ENCODE measurements around the gene DARS2.
"Not testable (repeated sequence)": the region's sequence is repeated elsewhere in the genome, so short reads cannot be mapped to it uniquely, and the experiment has no call there.

DARS2 gene, protein sequence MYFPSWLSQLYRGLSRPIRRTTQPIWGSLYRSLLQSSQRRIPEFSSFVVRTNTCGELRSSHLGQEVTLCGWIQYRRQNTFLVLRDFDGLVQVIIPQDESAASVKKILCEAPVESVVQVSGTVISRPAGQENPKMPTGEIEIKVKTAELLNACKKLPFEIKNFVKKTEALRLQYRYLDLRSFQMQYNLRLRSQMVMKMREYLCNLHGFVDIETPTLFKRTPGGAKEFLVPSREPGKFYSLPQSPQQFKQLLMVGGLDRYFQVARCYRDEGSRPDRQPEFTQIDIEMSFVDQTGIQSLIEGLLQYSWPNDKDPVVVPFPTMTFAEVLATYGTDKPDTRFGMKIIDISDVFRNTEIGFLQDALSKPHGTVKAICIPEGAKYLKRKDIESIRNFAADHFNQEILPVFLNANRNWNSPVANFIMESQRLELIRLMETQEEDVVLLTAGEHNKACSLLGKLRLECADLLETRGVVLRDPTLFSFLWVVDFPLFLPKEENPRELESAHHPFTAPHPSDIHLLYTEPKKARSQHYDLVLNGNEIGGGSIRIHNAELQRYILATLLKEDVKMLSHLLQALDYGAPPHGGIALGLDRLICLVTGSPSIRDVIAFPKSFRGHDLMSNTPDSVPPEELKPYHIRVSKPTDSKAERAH

DNA sequence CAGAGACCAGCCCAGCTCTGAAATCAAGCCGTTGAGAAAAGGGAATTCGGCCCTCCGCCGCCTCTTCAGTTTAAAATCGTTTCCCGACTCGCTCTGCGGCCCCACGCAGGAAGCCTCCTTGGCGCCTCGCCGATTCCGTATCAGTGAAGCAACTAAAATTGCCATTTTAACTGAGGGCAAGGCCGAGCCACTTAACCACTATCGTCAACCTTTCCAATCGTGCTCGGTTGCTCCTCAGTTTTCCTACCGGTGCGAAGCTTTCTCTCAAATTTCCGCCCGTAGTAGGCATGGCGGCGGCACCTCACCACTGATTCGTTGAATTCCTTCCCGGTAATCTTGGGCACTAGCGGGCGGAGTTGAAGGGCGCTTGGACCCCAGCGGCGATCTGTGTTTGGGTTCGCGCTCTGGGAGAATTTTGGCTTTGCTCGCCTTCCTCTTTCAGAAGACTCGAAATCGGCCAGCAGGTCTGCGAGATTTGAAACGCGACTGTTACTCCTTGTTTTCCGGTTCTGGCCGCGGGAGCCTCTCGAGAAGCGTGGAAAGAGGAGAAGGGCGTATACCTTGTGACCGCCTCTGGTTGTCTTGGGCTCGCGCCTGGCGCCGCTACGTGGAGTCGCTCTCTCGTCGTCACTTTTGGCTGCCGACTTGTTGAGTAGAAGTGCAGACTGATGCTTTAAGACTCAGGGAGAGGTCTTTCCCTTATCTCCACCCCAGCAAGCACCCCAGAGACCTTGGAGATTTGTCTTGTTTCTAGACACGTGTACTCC lies at the start of gene DARS2, which contains the start of gene CENPL:
TSS of gene DARS2 (plus strand) at position 359 of the 767 bp plus-strand sequence. CDS start 557 bp downstream, outside the sequence.
TSS of gene CENPL (minus strand) at position 569 of the 767 bp plus-strand sequence. CDS start 13,584 bp downstream, outside the sequence.
- peak; percentile 98 for DNase-seq (ENCODE audit: low read depth, low spot score)

DNA sequence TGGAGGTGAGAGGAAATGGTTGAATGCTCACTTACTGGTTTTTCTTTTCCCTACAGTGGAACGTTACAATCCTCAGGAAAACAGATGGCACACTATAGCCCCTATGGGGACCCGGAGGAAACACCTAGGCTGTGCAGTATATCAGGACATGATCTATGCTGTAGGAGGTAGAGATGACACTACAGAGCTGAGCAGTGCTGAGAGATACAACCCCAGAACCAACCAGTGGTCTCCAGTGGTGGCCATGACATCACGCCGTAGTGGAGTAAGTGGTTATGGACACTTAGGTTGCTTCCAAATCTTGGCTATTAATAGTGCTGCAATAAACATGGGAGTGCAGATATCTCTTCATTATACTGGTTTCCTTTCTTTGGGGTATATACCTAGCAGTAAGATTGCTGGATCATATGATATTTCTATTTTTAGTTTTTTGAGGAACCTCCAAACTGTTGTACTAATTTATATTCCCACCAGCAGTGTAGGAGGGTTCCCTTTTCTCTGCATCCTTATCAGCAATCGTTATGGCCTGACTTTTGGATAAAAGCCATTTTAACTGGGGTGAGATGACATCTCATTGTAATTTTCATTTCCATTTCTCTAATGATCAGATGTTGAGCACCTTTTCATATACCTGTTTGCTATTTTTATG lies 48.8 kb upstream of the DARS2 start:
- DNase-seq (ENCODE audit: low read depth, low spot score) = no peak

DNA sequence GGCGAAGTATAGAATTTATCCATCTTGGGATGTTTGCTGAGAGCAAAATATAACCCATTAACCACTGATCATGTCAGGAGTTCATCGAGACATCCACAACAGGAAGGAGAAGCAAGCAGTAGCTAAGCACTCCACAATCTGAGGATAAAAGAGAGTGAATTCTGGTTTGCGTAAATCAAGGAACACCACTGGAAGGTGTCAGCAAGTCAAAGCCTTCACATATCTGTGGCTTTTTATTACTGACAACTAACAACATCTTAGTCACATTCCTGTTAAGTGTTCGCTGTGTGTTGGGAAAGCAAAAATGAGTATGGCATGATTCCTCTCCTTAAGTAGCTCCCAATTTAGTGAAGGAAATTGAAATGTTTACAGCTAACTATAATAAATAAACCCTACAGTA lies 44.5 kb upstream of the DARS2 start:
- no peak for DNase-seq (ENCODE audit: low read depth, low spot score)

DNA sequence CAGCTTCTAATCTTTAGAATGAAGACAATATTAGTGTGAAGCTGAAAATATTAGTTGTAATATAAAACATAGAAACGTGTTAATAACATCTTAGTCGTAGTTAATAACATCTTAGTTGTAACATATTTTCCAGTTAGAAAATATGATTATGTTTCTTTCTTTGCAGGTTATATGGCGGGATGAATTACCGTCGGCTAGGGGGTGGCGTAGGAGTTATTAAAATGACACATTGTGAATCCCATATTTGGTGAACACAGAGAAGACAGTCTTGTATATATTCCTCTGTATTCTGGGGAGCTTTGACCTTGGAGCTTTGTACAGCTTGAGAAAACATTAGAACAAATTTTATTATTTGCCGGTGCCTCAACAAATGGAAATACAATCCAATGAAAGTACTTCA lies 39.5 kb upstream of the DARS2 start:
- DNase-seq (ENCODE audit: low read depth, low spot score) = no peak

DNA sequence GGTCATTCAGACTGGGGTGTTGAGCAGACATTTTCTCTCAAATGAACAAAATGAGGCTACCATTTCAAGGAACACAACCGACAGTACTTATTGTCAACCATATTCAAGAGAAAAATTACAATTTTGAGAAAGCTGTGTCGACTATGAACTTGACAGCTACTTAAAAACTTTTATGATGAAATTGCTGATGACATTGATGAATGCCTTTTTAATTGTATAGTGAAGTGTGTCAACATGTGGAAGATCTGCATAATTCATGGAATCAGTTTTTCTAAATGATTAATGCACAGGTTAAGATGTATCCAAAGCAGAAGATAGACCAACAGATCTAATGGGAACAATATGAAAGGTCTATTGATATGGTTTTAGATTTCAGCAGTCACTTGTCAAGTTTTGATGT lies 34.6 kb upstream of the DARS2 start:
- no peak for DNase-seq (ENCODE audit: low read depth, low spot score)

DNA sequence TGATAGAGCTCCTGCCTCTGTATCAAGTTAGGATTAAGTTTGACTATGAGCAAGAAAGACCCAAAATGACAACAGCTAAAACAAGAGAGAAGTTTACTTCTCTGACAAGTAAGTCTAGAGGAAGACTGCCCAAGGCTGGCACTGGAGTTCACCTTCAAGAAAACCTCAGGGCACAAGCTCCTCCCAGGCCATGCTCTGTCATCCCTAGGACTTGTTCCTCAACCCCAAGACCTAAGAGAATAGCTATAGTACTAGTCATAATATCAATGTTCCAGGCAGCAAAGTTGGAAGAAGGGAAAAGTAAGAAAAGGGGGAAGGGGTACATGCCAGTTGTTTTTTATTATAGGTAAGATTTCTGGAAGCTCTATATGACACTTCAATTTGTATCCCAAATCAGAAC lies 26.4 kb upstream of the DARS2 start:
- no peak for DNase-seq (ENCODE audit: low read depth, low spot score)

DNA sequence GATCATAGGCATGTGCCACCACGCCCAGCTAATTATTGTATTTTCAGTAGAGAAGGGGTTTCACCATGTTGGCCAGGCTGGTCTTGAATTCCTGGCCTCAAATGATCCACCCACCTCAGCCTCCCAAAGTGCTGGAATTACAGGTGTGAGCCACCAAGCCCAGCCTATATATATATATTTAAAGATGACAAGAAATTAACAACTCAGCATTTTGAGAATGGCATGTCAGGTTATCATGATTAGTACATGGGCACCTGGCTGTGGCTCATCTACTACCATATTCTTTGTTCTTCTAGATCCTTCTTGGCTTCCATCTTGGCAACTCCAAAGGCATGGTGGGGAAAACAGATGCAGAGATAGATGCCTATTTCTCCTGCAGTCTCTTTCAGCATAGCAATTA lies 24.5 kb upstream of the DARS2 start:
- not testable (repeated sequence) for DNase-seq (ENCODE audit: low read depth, low spot score)

DNA sequence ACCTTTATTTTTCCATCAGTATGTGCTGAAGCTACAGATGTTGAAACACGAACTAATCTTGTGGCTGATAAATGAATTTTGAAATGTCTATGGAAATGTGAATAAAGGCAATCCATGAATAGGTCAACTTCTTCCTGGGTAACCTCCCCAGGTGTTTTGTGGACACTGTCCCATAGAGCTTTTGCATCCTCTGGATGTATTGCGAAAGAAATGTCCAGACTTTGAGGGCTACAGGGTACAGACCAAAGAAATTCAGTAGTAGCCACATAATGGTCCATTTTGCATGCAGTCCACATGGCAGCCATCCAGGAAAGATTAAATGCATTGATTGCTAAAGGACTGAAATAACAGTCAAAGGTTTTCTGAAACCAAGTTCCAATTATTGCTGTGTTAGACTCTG lies 21.5 kb upstream of the DARS2 start:
- DNase-seq (ENCODE audit: low read depth, low spot score) = no peak

DNA sequence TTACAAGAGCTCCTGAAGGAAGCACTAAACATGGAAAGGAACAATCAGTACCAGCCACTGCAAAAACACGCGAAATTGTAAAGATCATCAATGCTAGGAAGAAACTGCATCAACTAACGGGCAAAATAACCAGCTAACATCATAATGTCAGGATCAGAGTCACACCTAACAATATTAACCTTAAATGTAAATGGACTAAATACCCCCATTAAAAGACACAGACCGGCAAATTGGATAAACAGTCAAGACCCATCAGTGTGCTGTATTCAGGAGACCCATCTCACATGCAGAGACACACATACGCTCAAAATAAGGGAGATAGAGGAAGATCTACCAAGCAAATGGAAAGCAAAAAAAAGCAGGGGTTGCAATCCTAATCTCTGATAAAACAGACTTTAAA lies 10.8 kb upstream of the DARS2 start:
- DNase-seq (ENCODE audit: low read depth, low spot score) = not testable (repeated sequence)

DNA sequence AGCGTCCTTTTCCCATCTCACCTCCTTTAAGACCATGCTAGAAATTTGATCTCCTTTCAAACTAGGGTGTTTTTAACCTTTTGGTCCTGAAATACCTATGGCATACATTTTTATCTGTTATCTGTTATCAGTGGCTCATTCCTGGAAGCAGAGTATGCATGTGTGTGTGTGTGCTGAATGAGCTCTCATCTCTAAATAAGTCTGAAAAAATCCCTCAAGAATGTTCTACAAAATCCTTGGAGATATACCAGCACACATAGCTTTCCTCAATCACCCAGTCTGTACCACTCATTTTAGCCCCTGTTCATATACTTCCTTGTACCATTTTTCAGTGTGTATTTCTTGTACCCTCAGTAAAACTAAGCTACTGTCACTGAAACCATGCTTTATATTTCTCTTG lies 6.0 kb upstream of the DARS2 start:
- DNase-seq (ENCODE audit: low read depth, low spot score) = no peak

DNA sequence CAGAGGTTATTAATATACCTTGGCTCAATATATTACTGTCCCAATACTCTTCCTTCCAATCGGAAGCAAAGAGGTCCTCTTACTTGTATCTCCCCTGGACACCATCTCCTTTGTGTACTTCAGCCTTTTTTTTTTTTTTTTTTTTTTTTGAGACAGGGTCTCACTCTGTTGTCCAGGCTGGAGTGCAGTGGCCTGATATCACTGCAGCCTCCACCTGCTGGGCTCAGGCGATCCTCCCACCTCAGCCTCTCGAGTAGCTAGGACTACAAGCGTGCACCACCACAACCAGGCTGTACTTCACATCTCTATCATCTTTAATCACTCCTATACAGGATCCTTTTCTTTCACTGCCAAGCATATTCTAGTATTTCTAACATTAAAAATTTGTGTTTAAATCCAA lies 2.8 kb upstream of the DARS2 start:
- peak; percentile 1 for DNase-seq (ENCODE audit: low read depth, low spot score)

DNA sequence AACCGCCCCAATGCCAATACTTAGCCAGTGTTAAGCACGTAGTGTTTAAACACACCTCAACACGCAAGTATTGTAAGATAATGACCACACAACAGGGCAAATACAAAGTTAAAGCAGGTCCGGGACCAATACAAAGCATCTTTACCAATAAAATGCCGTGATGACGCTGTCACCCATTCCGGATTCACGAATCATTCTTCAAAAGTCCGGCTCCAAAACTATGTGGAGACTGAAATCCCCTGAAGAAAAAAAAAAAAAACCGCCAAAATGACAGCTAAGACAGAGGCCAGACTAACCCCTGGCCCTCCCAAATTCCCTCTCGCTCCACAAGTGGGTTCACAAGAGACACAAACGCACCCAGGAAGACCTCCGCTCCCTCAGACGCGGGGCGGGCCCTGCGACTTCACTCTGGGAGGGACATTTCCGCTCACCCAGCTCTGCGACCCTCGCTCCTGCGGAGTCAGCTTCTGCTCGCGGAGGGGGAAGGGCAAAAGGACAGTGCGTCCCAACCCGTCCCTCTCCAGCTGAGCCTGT lies 625 bp upstream of the DARS2 start:
- DNase-seq (ENCODE audit: low read depth, low spot score) = no peak

DNA sequence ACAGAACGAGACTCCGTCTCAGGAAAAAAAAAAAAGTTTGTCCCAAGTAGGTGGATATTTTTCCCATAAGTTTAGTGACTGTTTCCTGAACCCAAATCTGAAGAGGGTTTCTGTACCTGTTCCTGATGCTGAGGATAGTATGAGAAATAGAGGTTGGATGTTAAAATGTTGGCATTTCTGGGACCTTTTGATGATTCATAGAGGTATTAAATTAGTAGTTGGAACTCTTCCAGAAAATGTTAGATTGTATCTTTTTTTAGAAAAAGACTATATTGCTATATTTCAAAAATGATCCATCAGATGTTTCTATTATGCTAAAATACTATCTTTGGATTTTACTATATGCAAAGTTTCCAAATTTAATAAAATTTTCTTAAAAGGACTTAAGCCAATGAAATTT lies 3.1 kb downstream of the DARS2 start:
- DNase-seq (ENCODE audit: low read depth, low spot score) = no peak

DNA sequence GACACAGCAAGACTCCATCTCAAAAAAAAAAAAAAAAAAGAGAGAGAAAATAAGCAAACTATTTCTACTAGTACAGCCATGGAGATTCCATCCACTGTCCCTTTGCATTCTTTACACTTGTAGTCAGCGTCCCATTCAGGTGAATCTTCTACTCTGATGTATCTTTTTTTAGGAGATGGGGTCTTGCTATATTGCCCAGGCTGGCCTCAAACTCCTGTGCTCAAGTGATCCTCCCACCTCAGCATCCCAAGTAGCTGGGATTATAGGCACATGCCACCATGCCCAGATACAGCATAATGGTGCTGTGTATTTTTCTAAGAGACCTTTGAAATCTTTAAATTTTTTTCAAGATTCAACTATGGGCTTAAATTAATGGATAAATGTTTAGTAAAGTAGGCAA lies 8.3 kb downstream of the DARS2 start:
- DNase-seq (ENCODE audit: low read depth, low spot score) = no peak

DNA sequence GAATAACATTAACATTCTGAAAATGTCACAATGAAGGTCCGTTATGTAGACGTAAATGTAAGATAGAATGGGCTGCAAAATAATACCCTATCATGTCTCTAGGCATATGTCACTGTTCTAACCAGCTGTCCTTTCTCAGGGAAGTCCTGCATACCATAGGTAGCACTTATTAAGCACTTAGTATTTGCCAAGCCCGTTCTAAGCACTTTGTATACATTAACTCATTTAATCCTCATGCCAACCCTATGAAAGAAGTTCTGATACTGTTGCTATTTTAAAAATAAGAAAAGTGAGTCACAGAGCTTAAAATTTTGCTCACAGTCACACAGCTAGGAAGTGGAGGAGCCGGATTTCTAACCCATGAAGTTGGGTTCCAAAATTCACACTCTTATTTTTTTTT lies 27.6 kb downstream of the DARS2 start:
- DNase-seq (ENCODE audit: low read depth, low spot score) = no peak

DNA sequence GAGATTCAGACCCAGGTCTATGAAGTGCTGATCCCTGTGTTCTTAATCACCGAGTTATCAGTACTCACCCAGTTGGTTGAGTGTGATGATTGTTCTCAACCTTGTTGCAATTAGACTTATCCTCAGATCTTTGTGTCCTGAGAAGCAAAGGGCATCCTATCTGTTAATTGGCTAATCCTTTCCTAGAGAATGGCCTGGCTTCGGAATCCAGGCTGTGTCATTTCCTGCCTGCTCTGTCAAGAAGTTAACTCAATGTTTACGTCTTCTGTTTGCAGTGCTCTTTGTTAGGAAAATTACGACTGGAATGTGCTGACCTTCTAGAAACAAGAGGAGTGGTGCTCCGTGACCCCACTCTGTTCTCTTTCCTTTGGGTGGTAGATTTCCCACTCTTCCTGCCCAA lies 28.6 kb downstream of the DARS2 start:
- DNase-seq (ENCODE audit: low read depth, low spot score) = peak; percentile 81

DNA sequence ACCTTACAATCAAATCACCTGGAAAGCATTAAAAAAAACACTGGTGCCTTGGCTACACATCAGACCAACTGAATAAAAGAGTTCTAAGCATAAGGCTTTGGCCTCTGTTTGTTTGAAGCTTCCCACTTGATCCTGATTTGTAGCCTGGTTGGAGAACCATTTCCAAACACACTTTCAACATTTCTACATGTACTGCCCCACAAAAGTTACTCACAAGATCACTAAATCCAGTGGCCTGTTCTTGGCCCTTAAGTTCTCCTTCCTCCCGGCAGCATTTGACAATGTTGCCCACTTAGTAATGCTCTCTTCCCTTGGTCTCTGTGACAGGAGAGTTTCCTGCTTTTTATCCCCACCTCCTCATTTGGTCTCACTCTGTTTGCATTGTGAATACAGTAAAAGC lies 31.5 kb downstream of the DARS2 start:
- no peak for DNase-seq (ENCODE audit: low read depth, low spot score)

DNA sequence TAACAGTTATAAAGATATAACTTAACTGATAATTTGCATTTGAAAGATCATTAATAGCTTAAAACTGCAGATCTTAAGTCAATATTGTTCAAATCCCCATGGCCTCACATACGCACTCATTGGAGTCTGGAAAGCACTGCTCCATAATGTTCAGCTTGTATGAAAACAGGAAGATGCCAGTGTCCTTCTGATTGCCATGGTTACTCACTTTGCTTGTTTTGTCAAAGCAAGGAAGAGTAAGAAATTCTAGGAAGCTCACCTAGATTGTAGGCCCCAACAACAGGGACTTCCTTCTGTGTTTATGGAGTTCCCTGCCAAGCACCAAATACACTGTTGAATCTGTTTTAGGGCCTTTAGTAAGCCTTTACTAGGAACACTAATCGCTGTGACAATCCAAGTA lies 32.4 kb downstream of the DARS2 start:
- no peak for DNase-seq (ENCODE audit: low read depth, low spot score)

DNA sequence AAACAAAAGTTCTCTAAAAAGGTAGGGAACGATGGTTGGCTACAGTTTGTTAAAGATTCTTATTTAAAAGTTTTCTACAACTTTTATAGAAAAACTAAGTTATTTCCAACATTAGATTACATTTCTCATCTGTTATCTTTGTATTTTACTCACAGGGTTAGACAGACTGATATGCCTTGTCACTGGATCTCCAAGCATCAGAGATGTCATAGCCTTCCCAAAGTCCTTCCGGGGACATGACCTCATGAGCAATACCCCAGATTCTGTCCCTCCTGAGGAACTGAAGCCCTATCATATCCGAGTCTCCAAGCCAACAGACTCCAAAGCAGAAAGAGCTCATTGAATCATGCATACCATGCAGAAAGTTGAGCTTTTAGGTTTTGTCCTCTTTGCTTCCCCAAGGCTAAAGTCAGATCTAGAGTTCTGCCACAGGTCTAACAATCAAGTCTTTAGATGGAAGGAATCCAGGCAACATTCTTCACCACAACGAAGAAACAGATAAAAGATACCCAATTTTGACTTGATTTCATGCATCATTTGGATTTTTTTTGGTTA lies 33.0 kb downstream of the DARS2 start:
- no peak for DNase-seq (ENCODE audit: low read depth, low spot score)

DNA sequence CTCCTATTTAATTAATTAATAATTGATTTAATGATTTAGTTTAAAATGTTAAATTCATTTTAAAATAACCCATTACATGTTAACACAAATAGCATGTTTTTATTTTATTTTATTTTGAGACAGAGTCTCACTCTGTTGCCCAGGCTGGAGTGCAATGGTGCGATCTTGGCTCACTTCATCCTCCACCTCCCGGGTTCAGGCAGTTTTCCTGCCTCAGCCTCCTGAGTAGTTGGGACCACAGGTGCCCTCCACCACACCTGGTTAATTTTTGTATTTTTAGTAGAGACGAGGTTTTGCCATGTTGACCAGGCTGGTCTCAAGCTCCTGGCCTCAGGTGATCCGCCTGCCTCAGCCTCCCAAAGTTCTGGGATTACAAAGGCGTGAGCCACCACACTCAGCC lies 35.1 kb downstream of the DARS2 start:
- not testable (repeated sequence) for DNase-seq (ENCODE audit: low read depth, low spot score)

DNA sequence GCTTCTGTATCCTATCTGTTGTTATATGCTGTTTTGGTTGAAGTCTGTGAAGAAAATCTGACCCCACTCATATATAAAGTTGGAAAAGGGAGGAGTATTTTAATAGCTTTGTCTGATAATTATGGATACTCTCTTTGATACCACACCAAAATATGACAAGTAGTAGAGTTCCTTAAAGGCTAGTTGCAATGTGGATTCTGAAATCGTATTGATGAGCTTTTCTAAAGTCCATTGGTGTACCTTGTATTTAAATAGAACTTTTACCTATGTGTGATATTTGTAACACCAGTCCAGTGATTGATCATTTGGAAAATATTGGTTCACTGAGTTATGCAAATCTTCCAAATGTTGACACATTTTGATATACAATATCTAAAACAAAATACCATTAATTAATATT lies 35.6 kb downstream of the DARS2 start:
- no peak for DNase-seq (ENCODE audit: low read depth, low spot score)

Measured in ELF-1 (cell line).